K562 (cell line): ENCODE results near the gene ATP5F1D. TPM values are rescaled to one million over a fixed set of nuclear protein-coding genes. Genes with fewer than 3 reads are reported as not detected.

Experiments
- DPF2 ChIP-seq: fragments of 450-650 bp; IDR thresholded peaks from 2 replicates; pipeline ENCODE4 v1.6.1; 2016
- ELF2 ChIP-seq: fragments of 250-450 bp; sonication (Bioruptor Pico); IDR thresholded peaks from 2 replicates; pipeline ENCODE4 v1.5.0; 2021; ENCODE audit warnings: mild to moderate bottlenecking
- FOXK1 ChIP-seq: sonication (generic); formaldehyde crosslinking; IDR thresholded peaks from 2 replicates; pipeline ENCODE4 v1.8.0; 2022; ENCODE audit warnings: missing genetic modification reagents, mild to moderate bottlenecking, borderline replicate concordance
- NRF1 ChIP-seq, 2 experiments: fragments of 450-650 bp; IDR thresholded peaks in 1 of 2; conservative IDR thresholded peaks in 1 of 2; 2 replicates each; pipeline ENCODE4 v1.6.1; 2014; ENCODE audit warnings: mild to moderate bottlenecking in 2 of 2
- STAT6 ChIP-seq: sonication (generic); formaldehyde crosslinking; IDR thresholded peaks from 2 replicates; pipeline ENCODE4 v1.8.1; 2023; ENCODE audit warnings: mild to moderate bottlenecking, missing genetic modification reagents
- TAF9B ChIP-seq: fragments of 450-650 bp; IDR thresholded peaks from 2 replicates; pipeline ENCODE4 v1.6.1; 2018; ENCODE audit warnings: mild to moderate bottlenecking; ENCODE audit not compliant: partially characterized antibody
- ZNF143 ChIP-seq: sonication (generic); formaldehyde crosslinking; IDR thresholded peaks from 2 replicates; pipeline ENCODE4 v1.9.0; 2022; ENCODE audit warnings: mild to moderate bottlenecking, missing genetic modification reagents
- ZNF174 ChIP-seq: fragments of 250-450 bp; sonication (Bioruptor Pico); IDR thresholded peaks from 2 replicates; pipeline ENCODE4 v1.4.0; 2020; ENCODE audit warnings: mild to moderate bottlenecking
- ZNF311 ChIP-seq: fragments of 250-450 bp; sonication (Bioruptor Pico); IDR thresholded peaks from 2 replicates; pipeline ENCODE4 v1.4.0; 2020; ENCODE audit warnings: mild to moderate bottlenecking, moderate library complexity
- ZNF449 ChIP-seq: fragments of 250-450 bp; sonication (Bioruptor Pico); IDR thresholded peaks from 2 replicates; pipeline ENCODE4 v1.8.0; 2022; ENCODE audit warnings: moderate library complexity, mild to moderate bottlenecking, inconsistent platforms
- polyA plus RNA-seq, 8 experiments: library from polyadenylated mRNA; depleted of rRNA in 4 of 8; stranded (reverse) in 5 of 8; unstranded in 3 of 8; fragments of >200 nt; fragmentation: Nextera tagmentation in 2 of 8; fragmentation: Illumina TruSeq in 1 of 8; extraction: Ambion mirVana in 2 of 8; extraction: Trizol in 1 of 8; gene quantifications; 2 replicates each; pipeline versions ENCODE4 v1.2.1 to v1.2.3, GENCODE V29; 2011 to 2014; ENCODE audit warnings: inconsistent platforms in 1 of 8, missing spikeins in 1 of 8
- total RNA-seq, 7 experiments: library from RNA; depleted of rRNA in 6 of 7; stranded (reverse); fragments of >200 nt in 6 of 7; fragmentation: Illumina TruSeq in 2 of 7; extraction: Trizol in 2 of 7; gene quantifications; 2 replicates each; pipeline versions ENCODE4 v1.2.1 to v1.2.3, GENCODE V29; 2011 to 2021; ENCODE audit warnings: low replicate concordance in 1 of 7
- TF ChIP-seq, protein P1 (sequence below), 2 experiments: fragments of 450-650 bp; IDR thresholded peaks; 2 replicates each; pipeline ENCODE4 v1.6.1; 2016; ENCODE audit warnings: mild to moderate bottlenecking in 2 of 2, borderline replicate concordance in 1 of 2, low read depth in 1 of 2, moderate library complexity in 1 of 2
- TF ChIP-seq, protein P2 (sequence below): fragments of 250-450 bp; sonication (Bioruptor Pico); IDR thresholded peaks from 2 replicates; pipeline ENCODE4 v1.5.0; 2020; ENCODE audit warnings: mild to moderate bottlenecking

The ATP5F1D gene
- total and polyA plus RNA-seq, 9 of the 15 experiments (the other 6 are each of a cell fraction or from before 2014, with no cell fraction given), result 3.9 to 409 (median 36.8) TPM

GRCh38 chr19:1274081-1274851 is 32.7 kb downstream of the ATP5F1D start (continued):
- TF ChIP-seq, protein P1, sequence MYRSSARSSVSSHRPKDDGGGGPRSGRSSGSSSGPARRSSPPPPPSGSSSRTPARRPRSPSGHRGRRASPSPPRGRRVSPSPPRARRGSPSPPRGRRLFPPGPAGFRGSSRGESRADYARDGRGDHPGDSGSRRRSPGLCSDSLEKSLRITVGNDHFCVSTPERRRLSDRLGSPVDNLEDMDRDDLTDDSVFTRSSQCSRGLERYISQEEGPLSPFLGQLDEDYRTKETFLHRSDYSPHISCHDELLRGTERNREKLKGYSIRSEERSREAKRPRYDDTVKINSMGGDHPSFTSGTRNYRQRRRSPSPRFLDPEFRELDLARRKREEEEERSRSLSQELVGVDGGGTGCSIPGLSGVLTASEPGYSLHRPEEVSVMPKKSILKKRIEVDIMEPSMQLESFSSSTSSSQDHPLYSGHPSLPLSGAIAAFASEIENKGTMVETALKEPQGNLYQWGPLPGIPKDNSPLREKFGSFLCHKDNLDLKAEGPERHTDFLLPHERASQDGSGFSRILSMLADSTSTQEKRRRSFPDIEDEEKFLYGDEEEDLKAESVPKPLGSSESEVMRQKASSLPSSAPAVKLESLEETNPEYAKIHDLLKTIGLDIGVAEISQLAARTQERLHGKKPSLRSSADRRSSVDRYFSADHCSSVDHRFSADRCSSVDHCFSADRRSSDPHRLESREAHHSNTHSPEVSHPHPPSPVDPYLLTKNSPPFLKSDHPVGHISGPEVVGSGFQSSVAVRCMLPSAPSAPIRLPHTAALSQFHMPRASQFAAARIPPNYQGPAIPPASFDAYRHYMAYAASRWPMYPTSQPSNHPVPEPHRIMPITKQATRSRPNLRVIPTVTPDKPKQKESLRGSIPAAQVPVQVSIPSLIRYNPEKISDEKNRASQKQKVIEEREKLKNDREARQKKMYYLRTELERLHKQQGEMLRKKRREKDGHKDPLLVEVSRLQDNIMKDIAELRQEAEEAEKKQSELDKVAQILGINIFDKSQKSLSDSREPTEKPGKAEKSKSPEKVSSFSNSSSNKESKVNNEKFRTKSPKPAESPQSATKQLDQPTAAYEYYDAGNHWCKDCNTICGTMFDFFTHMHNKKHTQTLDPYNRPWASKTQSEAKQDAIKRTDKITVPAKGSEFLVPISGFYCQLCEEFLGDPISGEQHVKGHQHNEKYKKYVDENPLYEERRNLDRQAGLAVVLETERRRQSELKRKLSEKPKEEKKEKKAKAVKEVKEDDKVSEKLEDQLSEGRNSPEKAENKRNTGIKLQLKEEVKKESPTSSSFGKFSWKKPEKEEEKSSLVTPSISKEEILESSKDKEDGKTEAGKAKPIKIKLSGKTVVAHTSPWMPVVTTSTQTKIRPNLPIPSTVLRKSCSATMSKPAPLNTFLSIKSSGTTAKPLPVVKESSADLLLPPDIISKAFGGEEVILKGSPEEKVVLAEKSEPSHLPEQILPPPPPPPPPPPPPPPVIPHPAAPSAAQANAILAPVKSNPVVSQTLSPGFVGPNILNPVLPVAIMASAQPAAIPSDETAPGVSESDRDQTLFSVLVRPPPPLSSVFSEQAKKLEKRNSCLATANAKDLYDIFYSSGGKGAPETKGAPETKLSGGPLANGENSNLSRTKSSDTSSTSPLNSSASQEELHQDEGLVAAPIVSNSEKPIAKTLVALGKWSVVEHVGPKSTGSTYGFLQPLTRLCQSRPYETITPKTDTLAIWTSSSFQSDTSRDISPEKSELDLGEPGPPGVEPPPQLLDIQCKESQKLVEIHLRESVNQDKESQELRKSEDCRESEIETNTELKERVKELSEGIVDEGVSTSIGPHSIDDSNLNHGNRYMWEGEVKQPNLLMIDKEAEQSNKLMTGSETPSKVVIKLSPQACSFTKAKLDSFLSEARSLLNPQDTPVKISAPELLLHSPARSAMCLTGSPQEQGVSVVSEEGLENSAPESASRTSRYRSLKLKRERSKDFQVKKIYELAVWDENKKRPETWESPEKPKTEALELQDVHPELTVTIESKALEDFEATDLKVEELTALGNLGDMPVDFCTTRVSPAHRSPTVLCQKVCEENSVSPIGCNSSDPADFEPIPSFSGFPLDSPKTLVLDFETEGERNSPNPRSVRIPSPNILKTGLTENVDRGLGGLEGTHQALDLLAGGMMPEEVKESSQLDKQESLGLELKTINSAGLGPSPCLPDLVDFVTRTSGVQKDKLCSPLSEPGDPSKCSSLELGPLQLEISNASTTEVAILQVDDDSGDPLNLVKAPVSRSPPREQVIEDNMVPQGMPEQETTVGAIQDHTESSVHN (IDR thresholded peaks at IDR 0.05; ENCODE audit: borderline replicate concordance in 1 of 2, low read depth in 1 of 2), result no peak
- no peak for TF ChIP-seq ELF2 (CRISPR knock-in tag)
- no peak for TF ChIP-seq NRF1 (conservative IDR thresholded peaks at IDR 0.05 in 1 of 2, IDR thresholded peaks at IDR 0.05 in 1 of 2)
- TF ChIP-seq, protein P2, sequence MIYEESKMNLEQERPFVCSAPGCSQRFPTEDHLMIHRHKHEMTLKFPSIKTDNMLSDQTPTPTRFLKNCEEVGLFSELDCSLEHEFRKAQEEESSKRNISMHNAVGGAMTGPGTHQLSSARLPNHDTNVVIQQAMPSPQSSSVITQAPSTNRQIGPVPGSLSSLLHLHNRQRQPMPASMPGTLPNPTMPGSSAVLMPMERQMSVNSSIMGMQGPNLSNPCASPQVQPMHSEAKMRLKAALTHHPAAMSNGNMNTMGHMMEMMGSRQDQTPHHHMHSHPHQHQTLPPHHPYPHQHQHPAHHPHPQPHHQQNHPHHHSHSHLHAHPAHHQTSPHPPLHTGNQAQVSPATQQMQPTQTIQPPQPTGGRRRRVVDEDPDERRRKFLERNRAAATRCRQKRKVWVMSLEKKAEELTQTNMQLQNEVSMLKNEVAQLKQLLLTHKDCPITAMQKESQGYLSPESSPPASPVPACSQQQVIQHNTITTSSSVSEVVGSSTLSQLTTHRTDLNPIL (CRISPR knock-in tag), result no peak
- TF ChIP-seq STAT6 (CRISPR knock-in tag), result 0 out of 2 replicates have a peak, but pooled peaks have one; percentile 5
- no peak for TF ChIP-seq ZNF311 (CRISPR knock-in tag)
- TF ChIP-seq ZNF143 (CRISPR knock-in tag), result no peak
- TF ChIP-seq ZNF449 (CRISPR knock-in tag), result no peak
- TF ChIP-seq TAF9B, result no peak
- no peak for TF ChIP-seq DPF2
- TF ChIP-seq FOXK1 (CRISPR knock-in tag), result no peak
- TF ChIP-seq ZNF174 (CRISPR knock-in tag), result no peak
